Measurements from ENCODE around the gene PCDHB7.
"Not testable (repeated sequence)": the region's sequence is repeated elsewhere in the genome, so short reads cannot be mapped to it uniquely, and the experiment has no call there.

PCDHB7 gene

GRCh38 chr5:141172381-141173204, at the start of gene PCDHB7:
Gene PCDHB7 (plus strand): TSS chr5:141172644. CDS start chr5:141172836, 192 bp downstream.
- no peak for TF ChIP-seq CTCF (IDR thresholded peaks at IDR 0.05)
- H3K4me3 ChIP-seq = peak within 1 kb of the TSS; percentile 48
- no peak for DNase-seq (ENCODE audit: low spot score)
- H3K27ac ChIP-seq = no peak within 1 kb of the TSS

GRCh38 chr5:141123396-141124135, 48.9 kb upstream of the PCDHB7 start:
- H3K27ac ChIP-seq; DNase-seq (ENCODE audit: low spot score): not testable (repeated sequence)
- peak overlapping the region; percentile 34 for H3K4me3 ChIP-seq

DNA sequence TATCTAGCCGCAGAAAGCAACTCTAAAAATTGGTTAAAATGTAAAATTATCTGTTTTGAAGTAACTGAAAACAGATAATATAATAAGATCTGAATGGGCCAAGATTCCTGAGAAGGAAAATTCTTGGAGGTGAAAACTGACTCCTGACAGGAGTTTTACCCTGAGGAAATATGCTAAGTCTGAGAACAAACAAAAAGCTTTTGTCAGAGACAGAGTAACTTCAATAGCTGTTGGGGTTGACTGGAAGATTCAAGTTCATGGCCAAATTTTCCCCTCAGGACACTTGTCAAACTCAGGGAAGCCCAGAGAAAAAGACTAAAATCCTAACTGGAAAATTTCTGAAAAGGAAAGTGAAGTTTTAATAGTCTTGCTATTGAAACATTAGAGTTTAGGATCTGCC, 45.1 kb upstream of the PCDHB7 start:
- Histone ChIP-seq H3K27ac (no peak overlapping the region), H3K4me3 (no peak overlapping the region)
- TF ChIP-seq CTCF (IDR thresholded peaks at IDR 0.05) = no peak
- no peak for DNase-seq (ENCODE audit: low spot score)

GRCh38 chr5:141135030-141135717, 37.3 kb upstream of the PCDHB7 start, which contains the start of gene PCDHB5:
Gene PCDHB5 (plus strand): TSS chr5:141135206. CDS start chr5:141135435, 229 bp downstream.
- peak; percentile 18 for TF ChIP-seq CTCF (IDR thresholded peaks at IDR 0.05)
- Histone ChIP-seq H3K27ac (no peak within 1 kb of the TSS), H3K4me3 (peak within 1 kb of the TSS; percentile 52)
- DNase-seq (ENCODE audit: low spot score) = no peak

GRCh38 chr5:141135718-141136266, 36.7 kb upstream of the PCDHB7 start:
- no peak overlapping the region for H3K27ac ChIP-seq
- TF ChIP-seq CTCF (IDR thresholded peaks at IDR 0.05) = no peak
- H3K4me3 ChIP-seq = peak overlapping the region; percentile 52
- DNase-seq (ENCODE audit: low spot score) = no peak

GRCh38 chr5:141137346-141137745, 35.1 kb upstream of the PCDHB7 start:
- H3K4me3 ChIP-seq; DNase-seq (ENCODE audit: low spot score); H3K27ac ChIP-seq: not testable (repeated sequence)

DNA sequence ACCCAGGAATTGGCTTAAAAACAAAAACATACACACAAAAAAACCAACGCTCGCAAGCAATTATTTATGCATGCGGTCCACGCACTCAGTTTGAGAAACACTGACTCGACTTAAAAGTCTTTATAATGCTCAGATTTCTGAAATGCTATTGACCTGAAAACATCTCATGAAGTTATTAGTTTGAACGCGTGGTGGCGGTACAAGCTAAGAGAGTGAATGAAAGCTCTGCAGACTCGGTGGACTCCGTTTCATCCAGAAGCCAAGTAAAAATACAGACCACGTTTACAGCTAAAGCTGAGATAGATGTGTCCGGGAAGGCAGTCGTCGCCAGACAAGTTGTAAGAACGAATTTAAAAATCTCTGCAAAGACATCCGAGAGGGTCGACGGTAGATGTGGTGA, 22.6 kb upstream of the PCDHB7 start, which contains the start of gene PCDHB6:
TSS of gene PCDHB6 (plus strand) at position 246 of the 400 bp plus-strand sequence. CDS start 201 bp downstream, outside the sequence.
- peak within 1 kb of the TSS; percentile 54 for H3K4me3 ChIP-seq
- DNase-seq (ENCODE audit: low spot score) = no peak
- TF ChIP-seq CTCF (IDR thresholded peaks at IDR 0.05) = no peak
- H3K27ac ChIP-seq = no peak within 1 kb of the TSS

All from coronary artery (tissue), 2 donors.